C4-2B (cell line): ENCODE measurements around the gene APOBEC3H.

Experiments used
- CTCF ChIP-seq: fragments of 450-650 bp; conservative IDR thresholded peaks from 2 replicates; pipeline ENCODE4 v1.5.1; 2017; ENCODE audit warnings: mild to moderate bottlenecking
- ZFX ChIP-seq: fragments of 450-650 bp; IDR thresholded peaks from 2 replicates; pipeline ENCODE4 v1.6.1; 2017

GRCh38 chr22:39108487-39108886, 11.4 kb downstream of the APOBEC3H start:
- no peak for TF ChIP-seq CTCF
- TF ChIP-seq ZFX: no peak
